Colonic mucosa (tissue), 4 donors: ENCODE data around the gene PSMB8. TPM values are rescaled to one million over a fixed set of nuclear protein-coding genes. Genes with fewer than 3 reads are reported as not detected.

Experiments
- DNase-seq: peaks from one replicate; pipeline ENCODE4 v3.0.0-alpha.2; 2020
- H3K27ac ChIP-seq: fragments of 200-600 bp; one replicate; pipeline ENCODE4 v1.8.0; 2021
- H3K27me3 ChIP-seq: fragments of 200-600 bp; one replicate; pipeline ENCODE4 v1.8.0; 2021
- H3K36me3 ChIP-seq: fragments of 200-600 bp; one replicate; pipeline ENCODE4 v1.8.0; 2021
- H3K4me1 ChIP-seq: fragments of 200-600 bp; one replicate; pipeline ENCODE4 v1.8.0; 2021; ENCODE audit warnings: mild to moderate bottlenecking
- H3K4me3 ChIP-seq: fragments of 200-600 bp; one replicate; pipeline ENCODE4 v1.8.0; 2021
- H3K9ac ChIP-seq, 2 donors: one replicate each; pipeline ENCODE4 v1.7.0; 2013; ENCODE audit warnings: control low read depth in 2 of 2, low read depth in 2 of 2, low read length in 2 of 2
- H3K9me3 ChIP-seq: fragments of 200-600 bp; one replicate; pipeline ENCODE4 v1.8.0; 2021
- intact Hi-C: fragments of 100-400 bp; cut with DNase I; formaldehyde crosslinking; loops from one replicate; pipeline ENCODE4 v1.14.1; 2022
- total RNA-seq, 2 donors: library from RNA; stranded (reverse); fragmentation: NEBNext Ultra II Directional in 1 of 2; extraction: Animal tissue kit (Norgen Biotek cat#: 25700) in 1 of 2; gene quantifications; one replicate each; pipeline ENCODE4 v1.2.1, GENCODE V29; 2021
- TF ChIP-seq, protein P1 (sequence below): fragments of 200-600 bp; IDR thresholded peaks from one replicate; pipeline ENCODE4 v1.8.0; 2022; ENCODE audit warnings: antibody characterized with exemption, mild to moderate bottlenecking
- donor health status: healthy.
- donor health status: DM: no; HTN: no; CAD: no.
- donor health status: DM: no; HTN: no; CAD: no.

Gene PSMB8
- total RNA-seq, 2 donors from 2014 or later = 152 to 154 TPM

DNA sequence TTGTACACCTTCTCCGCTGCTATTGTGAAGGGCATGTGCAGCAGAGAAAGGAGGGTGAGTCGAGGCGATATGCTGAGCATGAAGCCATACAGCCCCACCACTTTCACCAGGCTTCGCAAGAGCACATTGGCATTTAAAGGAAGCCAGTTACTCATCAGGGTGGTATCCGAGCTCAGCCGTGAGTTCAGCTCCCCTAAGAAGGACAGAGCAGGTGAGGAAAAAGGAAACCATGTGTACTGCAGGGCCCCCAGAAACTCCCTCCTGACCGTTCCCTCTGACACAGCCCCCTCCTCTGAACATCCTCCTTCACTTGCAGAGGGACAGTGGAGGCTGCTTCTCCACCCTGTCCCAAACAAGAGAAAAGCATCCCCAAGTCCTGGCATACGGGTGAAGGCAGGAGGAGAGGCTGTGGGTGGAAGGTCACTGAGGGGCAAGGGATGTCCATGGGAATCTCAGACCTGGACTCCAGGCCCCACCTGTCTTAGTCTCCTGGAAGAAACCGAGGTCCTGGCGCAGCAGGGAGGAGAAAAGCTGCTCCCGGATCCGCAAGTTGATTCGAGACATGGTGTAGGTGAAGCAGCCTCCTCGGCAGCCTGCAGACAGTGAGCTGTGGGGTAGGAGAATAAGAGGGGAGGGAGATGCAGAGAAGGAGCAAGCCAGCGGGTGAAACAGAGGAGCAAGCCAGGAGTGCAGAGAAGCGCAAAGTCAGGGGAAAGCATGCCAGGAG is 8.5 kb downstream of the PSMB8 start:
- DNase-seq = no peak
- intact Hi-C loops = loop anchor here (5.0 kb wide), 1 partner anchor 37 kb away; no protein-coding TSS in a partner anchor
- TF ChIP-seq, protein P1, sequence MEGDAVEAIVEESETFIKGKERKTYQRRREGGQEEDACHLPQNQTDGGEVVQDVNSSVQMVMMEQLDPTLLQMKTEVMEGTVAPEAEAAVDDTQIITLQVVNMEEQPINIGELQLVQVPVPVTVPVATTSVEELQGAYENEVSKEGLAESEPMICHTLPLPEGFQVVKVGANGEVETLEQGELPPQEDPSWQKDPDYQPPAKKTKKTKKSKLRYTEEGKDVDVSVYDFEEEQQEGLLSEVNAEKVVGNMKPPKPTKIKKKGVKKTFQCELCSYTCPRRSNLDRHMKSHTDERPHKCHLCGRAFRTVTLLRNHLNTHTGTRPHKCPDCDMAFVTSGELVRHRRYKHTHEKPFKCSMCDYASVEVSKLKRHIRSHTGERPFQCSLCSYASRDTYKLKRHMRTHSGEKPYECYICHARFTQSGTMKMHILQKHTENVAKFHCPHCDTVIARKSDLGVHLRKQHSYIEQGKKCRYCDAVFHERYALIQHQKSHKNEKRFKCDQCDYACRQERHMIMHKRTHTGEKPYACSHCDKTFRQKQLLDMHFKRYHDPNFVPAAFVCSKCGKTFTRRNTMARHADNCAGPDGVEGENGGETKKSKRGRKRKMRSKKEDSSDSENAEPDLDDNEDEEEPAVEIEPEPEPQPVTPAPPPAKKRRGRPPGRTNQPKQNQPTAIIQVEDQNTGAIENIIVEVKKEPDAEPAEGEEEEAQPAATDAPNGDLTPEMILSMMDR = no peak
- Histone ChIP-seq H3K27me3 (no peaks in the 10 kb centered on the region), H3K9me3 (no peaks in the 10 kb centered on the region), H3K36me3 (no peaks in the 10 kb centered on the region), H3K9ac (peak overlapping the region in 1 of 2 donors; percentile 7), H3K27ac (no peak overlapping the region), H3K4me1 (peaks cover 6% of the 10 kb centered on the region), H3K4me3 (no peak overlapping the region)

DNA sequence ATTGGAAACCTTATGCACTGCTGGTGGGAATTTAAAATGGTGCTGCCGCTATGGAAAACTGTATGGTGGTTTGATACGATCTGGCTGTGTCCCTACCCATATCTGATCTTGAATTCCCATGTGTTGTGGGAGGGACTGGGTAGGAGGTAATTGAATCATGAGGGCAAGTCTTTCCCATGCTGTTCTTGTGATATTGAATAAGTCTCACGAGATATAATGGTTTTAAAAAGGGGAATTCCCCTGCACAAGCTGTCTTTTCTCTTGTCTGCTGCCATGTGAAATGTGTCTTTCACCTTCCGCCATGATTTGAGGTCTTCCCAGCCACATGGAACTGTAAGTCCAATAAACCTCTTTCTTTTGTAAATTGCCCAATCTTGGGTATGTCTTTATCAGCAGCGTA is 10.2 kb downstream of the PSMB8 start:
- intact Hi-C loops = no loop called here
- Histone ChIP-seq H3K27ac (no peak overlapping the region), H3K4me3 (no peak overlapping the region), H3K9me3 (no peaks in the 10 kb centered on the region), H3K4me1 (peaks cover 6% of the 10 kb centered on the region), H3K9ac (no peak overlapping the region), H3K27me3 (no peaks in the 10 kb centered on the region), H3K36me3 (peaks cover 10% of the 10 kb centered on the region)
- TF ChIP-seq, protein P1 = no peak
- DNase-seq = no peak

DNA sequence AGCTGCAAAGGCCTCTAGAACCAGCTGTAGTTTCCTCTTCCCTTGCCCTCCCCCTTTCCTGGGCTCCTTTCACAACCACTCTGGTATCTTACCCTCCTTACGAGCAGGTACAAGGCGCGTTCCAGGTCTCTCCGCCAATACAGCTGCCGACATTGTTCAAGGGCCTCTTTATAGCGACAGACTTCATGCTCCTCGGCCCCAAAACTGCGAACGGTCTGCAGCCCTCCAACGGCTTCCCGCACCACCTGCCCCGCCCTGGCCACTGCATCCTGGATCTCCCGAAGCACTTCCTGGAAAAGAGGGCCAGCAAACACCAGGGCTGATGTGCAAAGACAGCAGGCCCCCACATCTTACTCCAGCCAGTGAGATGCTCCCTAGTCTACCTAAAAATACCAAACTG is 11.3 kb downstream of the PSMB8 start:
- intact Hi-C loops = no loop called here
- Histone ChIP-seq H3K27me3 (no peaks in the 10 kb centered on the region), H3K4me3 (no peak overlapping the region), H3K27ac (no peak overlapping the region), H3K36me3 (peaks cover 10% of the 10 kb centered on the region), H3K9me3 (no peaks in the 10 kb centered on the region), H3K4me1 (peaks cover 3% of the 10 kb centered on the region), H3K9ac (no peak overlapping the region)
- DNase-seq = no peak
- TF ChIP-seq, protein P1 = no peak

DNA sequence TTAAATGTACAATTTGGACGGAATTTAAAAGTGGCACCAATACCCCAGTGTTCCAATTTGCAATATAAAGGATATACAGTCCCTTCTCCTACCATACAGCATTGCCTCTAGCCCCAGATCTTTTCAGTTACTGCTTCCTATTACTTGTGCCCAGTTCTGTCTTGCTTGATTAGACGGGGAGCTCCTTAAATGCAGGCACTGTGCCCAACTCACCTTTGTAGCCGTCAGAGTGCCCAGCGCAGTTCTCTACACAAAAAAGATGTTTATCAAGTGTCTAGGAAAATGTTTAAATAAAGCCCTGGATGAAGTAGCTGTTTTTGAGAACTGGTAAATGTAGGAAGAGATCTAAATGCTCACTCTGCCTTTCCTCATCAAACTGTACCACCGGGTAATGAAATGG is 12.9 kb downstream of the PSMB8 start:
- Histone ChIP-seq H3K9ac (no peak overlapping the region), H3K27me3 (no peaks in the 10 kb centered on the region), H3K27ac (no peak overlapping the region), H3K9me3 (no peaks in the 10 kb centered on the region), H3K4me1 (no peaks in the 10 kb centered on the region), H3K4me3 (no peak overlapping the region), H3K36me3 (peaks cover 10% of the 10 kb centered on the region)
- TF ChIP-seq, protein P1 = no peak
- intact Hi-C loops = no loop called here
- no peak for DNase-seq

DNA sequence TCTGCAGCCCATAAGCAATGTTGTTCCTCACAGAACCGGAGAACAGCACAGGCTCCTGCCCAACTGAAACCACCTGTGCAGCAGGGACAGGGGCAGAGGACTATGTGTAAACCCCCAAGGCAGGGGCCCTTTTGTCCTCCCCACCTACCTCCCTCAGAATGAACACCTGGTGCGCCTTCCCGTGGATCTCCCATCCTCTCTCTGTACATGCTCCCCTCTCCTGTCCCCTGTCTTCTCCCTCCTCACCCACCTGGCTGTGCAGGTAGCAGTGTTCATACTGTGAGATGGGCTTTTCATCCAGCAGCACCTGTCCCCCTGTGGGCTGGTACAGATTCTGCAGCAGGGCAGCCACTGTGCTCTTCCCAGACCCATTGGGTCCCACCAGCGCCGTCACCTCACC is 13.8 kb downstream of the PSMB8 start:
- no peaks in the 10 kb centered on the region for H3K4me1 ChIP-seq
- DNase-seq = no peak
- no peak overlapping the region for H3K9ac ChIP-seq
- no peaks in the 10 kb centered on the region for H3K9me3 ChIP-seq
- peaks cover 10% of the 10 kb centered on the region for H3K36me3 ChIP-seq
- TF ChIP-seq, protein P1 = no peak
- H3K27me3 ChIP-seq = no peaks in the 10 kb centered on the region
- intact Hi-C loops = no loop called here
- no peak overlapping the region for H3K4me3 ChIP-seq
- H3K27ac ChIP-seq = no peak overlapping the region
